ENCODE data around the gene PTGES3.
"Not testable (repeated sequence)": the region's sequence is repeated elsewhere in the genome, so short reads cannot be mapped to it uniquely, and the experiment has no call there.

Gene PTGES3

GRCh38 chr12:56709759-56710376, 21.8 kb upstream of the PTGES3 start:
- DNase-seq (ENCODE audit: low spot score): peak; percentile 24

- DNase-seq (ENCODE audit: low spot score): not testable (repeated sequence)
Measured at GRCh38 chr12:56704522-56704921, 16.4 kb upstream of the PTGES3 start.

- DNase-seq (ENCODE audit: low spot score): no peak
Measured at GRCh38 chr12:56699020-56699661, 11.1 kb upstream of the PTGES3 start.

GRCh38 chr12:56695327-56696101, 7.4 kb upstream of the PTGES3 start:
- DNase-seq (ENCODE audit: low spot score): no peak

- DNase-seq (ENCODE audit: low spot score): no peak
Measured at GRCh38 chr12:56694161-56694560, 6.1 kb upstream of the PTGES3 start.

- no peak for DNase-seq (ENCODE audit: low spot score)
Measured at GRCh38 chr12:56688846-56689109, 694 bp upstream of the PTGES3 start.

GRCh38 chr12:56687223-56688128, 608 bp downstream of the PTGES3 start:
- DNase-seq (ENCODE audit: low spot score): peak; percentile 65

- peak; percentile 43 for DNase-seq (ENCODE audit: low spot score)
Measured at GRCh38 chr12:56684745-56685359, 3.2 kb downstream of the PTGES3 start.

GRCh38 chr12:56682323-56682722, 5.8 kb downstream of the PTGES3 start:
- DNase-seq (ENCODE audit: low spot score): no peak

GRCh38 chr12:56679883-56680575, 8.1 kb downstream of the PTGES3 start:
- DNase-seq (ENCODE audit: low spot score): no peak

- DNase-seq (ENCODE audit: low spot score): no peak
Measured at GRCh38 chr12:56678852-56679251, 9.2 kb downstream of the PTGES3 start.

GRCh38 chr12:56677680-56678079, 10.4 kb downstream of the PTGES3 start:
- DNase-seq (ENCODE audit: low spot score): no peak

- DNase-seq (ENCODE audit: low spot score): no peak
Measured at GRCh38 chr12:56676851-56677580, 11.1 kb downstream of the PTGES3 start.

GRCh38 chr12:56671608-56672007, 16.5 kb downstream of the PTGES3 start:
- no peak for DNase-seq (ENCODE audit: low spot score)

- DNase-seq (ENCODE audit: low spot score): no peak
Measured at GRCh38 chr12:56670836-56671235, 17.2 kb downstream of the PTGES3 start.

GRCh38 chr12:56668197-56668457, 20.0 kb downstream of the PTGES3 start:
- DNase-seq (ENCODE audit: low spot score): no peak

- no peak for DNase-seq (ENCODE audit: low spot score)
Measured at GRCh38 chr12:56661979-56662638, 26.0 kb downstream of the PTGES3 start.

- no peak for DNase-seq (ENCODE audit: low spot score)
Measured at GRCh38 chr12:56661560-56661959, 26.5 kb downstream of the PTGES3 start.

GRCh38 chr12:56658921-56659320, 29.2 kb downstream of the PTGES3 start:
- DNase-seq (ENCODE audit: low spot score): peak; percentile 35
